Erythroblast (primary cell): ENCODE measurements around the gene PUS1.
A peak's percentile ranks its signal among the peaks of the same experiment; 100 is the strongest.

ENCODE experiments used
- DNase-seq, 2 experiments: peaks; one replicate each; lab custom pipeline; 2025; lab: John Stamatoyannopoulos, UW
- GATA1 ChIP-seq: IDR thresholded peaks from 2 replicates; pipeline ENCODE4 v1.6.1; 2011; ENCODE audit warnings: low read depth, mild to moderate bottlenecking, control low read depth, low read length, moderate library complexity
- POLR2A ChIP-seq: IDR thresholded peaks from 2 replicates; pipeline ENCODE4 v1.6.1; 2011; ENCODE audit warnings: mild to moderate bottlenecking, low read length

PUS1 gene

GRCh38 chr12:131916306-131917138, 12.6 kb upstream of the PUS1 start:
- DNase-seq, result peak in 1 of 2 experiments; percentile 21
- no peak for TF ChIP-seq GATA1

GRCh38 chr12:131917139-131917710, 11.9 kb upstream of the PUS1 start:
- peak; percentile 21 to 22 for DNase-seq
- no peak for TF ChIP-seq POLR2A
- TF ChIP-seq GATA1, result no peak

- no peak for DNase-seq
- TF ChIP-seq GATA1 (no peak), POLR2A (no peak)
Measured at GRCh38 chr12:131917711-131918306, 11.3 kb upstream of the PUS1 start.

DNA sequence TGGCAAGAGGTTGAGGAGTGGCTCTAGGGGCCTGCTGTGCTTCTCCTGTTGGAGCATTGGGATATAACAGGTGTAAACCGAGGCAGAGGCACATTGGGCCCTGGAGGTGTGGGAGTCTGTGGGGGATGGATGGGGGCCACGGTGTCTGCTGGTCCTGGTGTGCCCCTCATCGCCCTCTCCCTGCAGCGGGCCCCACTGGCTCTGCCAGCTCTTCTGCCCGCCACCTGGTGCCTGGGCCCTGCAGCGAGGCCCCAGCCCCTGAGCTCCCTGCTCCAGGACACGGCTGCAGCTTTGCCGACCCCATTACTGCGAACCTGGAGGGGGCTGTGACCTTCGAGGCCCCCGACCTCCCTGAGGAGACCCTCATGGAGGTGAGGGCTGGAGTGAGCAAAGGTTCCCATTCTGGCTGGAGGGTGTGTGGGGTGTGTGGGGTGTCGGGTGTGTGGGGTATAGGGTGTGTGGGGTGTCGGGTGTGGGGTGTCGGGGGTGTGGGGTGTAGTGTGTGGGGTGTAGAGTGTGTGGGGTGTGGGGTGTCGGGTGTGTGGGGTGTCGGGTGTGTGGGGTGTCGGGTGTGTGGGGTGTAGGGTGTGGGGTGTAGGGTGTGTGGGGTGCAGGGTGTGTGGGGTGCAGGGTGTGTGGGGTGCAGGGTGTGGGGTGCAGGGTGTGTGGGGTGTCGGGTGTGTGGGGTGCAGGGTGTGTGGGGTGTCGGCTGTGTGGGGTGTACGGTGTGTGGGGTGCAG, 10.6 kb upstream of the PUS1 start:
- DNase-seq, result no peak
- TF ChIP-seq GATA1, result no peak
- TF ChIP-seq POLR2A, result no peak

DNA sequence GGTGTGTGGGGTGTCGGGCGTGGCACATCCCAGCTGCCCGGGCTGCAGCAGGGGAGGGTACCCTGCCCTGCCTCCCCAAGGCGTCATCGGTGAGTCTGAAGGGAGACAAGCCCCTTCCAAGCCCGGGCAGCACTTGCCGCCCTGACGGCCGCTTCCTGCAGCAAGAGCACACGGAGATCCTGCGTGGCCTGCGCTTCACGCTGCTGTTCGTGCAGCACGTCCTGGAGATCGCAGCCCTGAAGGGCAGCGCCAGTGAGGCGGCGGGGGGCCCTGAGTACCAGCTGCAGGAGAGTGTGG, 10.1 kb upstream of the PUS1 start:
- TF ChIP-seq GATA1 (no peak), POLR2A (no peak)
- no peak for DNase-seq

DNA sequence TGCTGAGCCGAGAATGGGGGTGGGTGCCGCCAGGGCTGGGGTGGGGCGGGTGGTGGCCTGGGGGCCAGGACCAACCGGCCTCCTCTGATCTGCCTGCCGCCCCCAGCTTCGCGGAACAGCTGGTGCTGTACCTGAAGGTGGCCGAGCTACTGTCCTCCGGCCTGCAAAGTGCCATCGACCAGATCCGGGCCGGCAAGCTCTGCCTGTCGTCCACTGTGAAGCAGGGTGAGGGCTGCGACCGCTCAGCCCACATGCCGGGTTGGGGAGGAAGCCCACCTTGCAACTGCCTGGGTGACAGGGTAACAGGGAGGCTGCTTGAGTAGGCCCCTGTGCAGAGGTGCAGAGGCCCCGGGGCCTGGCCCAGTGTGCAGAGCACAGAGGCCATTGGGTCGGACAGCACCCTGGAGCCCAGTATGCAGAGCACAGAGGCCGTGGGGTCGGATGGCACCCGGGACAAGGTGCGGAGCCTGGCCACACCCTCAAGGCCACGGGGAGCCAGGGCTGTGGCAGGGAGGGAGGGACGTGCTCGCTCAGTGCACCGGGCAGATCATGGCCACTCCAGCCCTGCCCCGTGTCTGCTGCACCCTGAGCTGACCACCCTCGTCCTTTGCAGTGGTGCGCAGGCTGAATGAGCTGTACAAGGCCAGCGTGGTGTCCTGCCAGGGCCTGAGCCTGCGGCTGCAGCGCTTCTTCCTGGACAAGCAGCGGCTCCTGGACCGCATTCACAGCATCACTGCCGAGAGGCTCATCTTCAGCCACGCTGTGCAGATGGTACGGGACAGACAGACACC, 9.5 kb upstream of the PUS1 start:
- DNase-seq, result no peak
- TF ChIP-seq POLR2A (no peak), GATA1 (no peak)

- TF ChIP-seq GATA1 (no peak), POLR2A (no peak)
- DNase-seq, result no peak
Measured at GRCh38 chr12:131920157-131920508, 8.9 kb upstream of the PUS1 start.

DNA sequence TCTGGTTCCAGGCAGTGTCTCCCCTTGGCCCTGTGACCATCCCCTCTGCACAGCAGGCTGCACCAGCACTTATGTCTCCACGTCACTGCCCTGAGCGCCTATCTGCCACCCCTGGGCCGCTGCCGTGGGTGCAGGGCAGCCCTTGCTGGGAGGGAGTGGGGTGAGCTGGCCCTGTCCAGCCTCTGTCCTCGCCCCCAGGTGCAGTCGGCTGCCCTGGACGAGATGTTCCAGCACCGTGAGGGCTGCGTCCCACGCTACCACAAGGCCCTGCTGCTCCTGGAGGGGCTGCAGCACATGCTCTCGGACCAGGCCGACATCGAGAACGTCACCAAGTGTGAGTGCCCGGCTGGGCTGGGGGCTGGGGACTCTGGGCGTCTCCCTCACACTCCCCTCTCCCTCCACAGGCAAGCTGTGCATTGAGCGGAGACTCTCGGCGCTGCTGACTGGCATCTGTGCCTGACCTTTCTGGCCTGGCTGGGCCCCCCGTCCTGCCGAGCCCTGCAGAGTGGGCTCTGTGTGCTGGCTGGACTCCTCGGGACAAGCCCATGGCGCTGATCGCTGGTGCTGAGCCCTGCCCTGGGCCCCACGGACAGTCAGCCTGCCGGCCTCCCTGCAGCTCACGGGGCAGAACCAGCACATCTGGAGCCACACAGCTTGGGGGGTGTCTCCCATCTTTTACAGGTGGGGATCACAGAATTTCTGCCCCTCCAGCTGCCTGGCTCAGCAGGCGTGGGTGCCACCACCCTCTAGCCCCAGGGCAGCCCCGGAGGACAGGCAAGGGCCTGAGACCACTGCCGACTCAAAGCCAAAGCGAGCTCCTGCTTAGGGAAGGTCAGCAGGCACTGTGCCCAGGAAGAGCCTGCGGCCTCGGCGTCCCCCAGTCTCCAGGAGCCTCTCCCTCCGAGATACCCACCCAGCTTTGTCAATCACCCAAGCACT, 7.9 kb upstream of the PUS1 start:
- no peak for DNase-seq
- TF ChIP-seq POLR2A (no peak), GATA1 (no peak)

- TF ChIP-seq GATA1 (no peak), POLR2A (no peak)
- DNase-seq, result no peak
Measured at GRCh38 chr12:131921866-131922769, 7.0 kb upstream of the PUS1 start.

DNA sequence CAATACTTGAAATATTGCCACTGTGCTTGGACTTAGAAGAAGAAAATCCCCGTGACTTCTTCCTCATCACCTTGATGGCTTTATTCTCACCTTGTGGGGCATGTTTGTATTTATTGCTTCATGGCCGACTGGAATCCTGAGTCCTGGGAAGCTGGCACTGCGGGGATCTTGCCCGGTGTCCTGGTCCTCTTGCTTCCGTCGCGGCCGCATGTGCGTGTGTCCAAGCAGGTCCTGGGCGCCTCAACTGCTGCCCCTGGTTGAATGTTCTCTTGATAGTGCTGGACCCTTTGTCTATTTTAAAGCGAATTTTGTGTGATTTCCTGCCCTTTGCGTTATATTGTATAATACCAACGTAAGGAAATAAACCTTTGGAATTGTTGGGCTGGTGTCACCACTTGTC, 6.3 kb upstream of the PUS1 start:
- TF ChIP-seq GATA1 (no peak), POLR2A (no peak)
- no peak for DNase-seq

DNA sequence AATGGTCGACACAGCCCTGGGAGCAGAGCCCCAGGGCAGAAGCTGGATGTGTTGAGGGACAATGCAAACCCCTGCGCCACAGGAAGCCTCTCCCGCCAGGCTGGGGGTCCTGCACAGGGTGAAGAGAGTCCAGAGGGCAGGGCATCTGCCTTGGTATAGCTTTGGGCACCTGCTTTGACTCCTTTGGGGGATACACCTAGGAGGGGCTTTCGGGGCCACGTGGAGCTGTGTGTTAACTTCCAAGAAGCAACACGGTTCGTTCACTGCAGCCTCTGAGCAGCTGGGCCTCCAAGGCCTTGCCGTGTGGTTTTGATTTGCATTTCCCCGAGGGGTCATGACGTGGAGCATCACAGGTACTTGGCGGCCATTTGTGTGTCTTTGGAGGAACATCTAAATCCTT, 5.8 kb upstream of the PUS1 start:
- DNase-seq, result no peak
- TF ChIP-seq GATA1 (no peak), POLR2A (no peak)
